Large intestine (tissue), 3 donors: ENCODE results near the gene DCBLD2. TPM values are rescaled to one million over a fixed set of nuclear protein-coding genes. Genes with fewer than 3 reads are reported as not detected.

Experiments used
- DNase-seq, 2 donors: peaks; one replicate each; pipeline versions ENCODE4 v3.0.0 to v3.0.0-alpha.2; 2013
- H3K27ac ChIP-seq: one replicate; pipeline ENCODE4 v1.5.1; 2013; ENCODE audit warnings: low read length
- H3K27me3 ChIP-seq: 2 replicates; pipeline ENCODE4 v1.6.1; 2013; ENCODE audit warnings: low read length; ENCODE audit not compliant: control insufficient read depth, insufficient read depth
- H3K36me3 ChIP-seq: 2 replicates; pipeline ENCODE4 v1.6.1; 2013; ENCODE audit warnings: low read length; ENCODE audit not compliant: control insufficient read depth, insufficient read depth
- H3K4me1 ChIP-seq: one replicate; pipeline ENCODE4 v1.6.1; 2013; ENCODE audit warnings: low read length; ENCODE audit not compliant: control insufficient read depth, insufficient read depth
- H3K4me3 ChIP-seq: one replicate; pipeline ENCODE4 v1.5.1; 2013; ENCODE audit warnings: low read length
- H3K9me3 ChIP-seq: one replicate; pipeline ENCODE4 v1.6.1; 2013; ENCODE audit warnings: mild to moderate bottlenecking, low read depth, low read length, moderate library complexity; ENCODE audit not compliant: control insufficient read depth
- WGBS: methylation state at CpG from one replicate; pipeline ENCODE4 v1.1.5; 2013; ENCODE audit warnings: low lambda C conversion rate; ENCODE audit not compliant: insufficient coverage; 5-methylcytosine and 5-hydroxymethylcytosine counted together
- polyA plus RNA-seq: library from polyadenylated mRNA; unstranded; fragments of 120-200 nt; gene quantifications from one replicate; pipeline ENCODE4 v1.2.1, GENCODE V29; 2013

DCBLD2 gene
- polyA plus RNA-seq, 1 donor: 15.7 TPM

GRCh38 chr3:98780343-98780742 is 121.2 kb downstream of the DCBLD2 start:
- Histone ChIP-seq H3K27me3 (no peaks in the 10 kb centered on the region), H3K4me1 (peaks cover 37% of the 10 kb centered on the region), H3K4me3 (no peak overlapping the region), H3K36me3 (no peaks in the 10 kb centered on the region), H3K9me3 (no peaks in the 10 kb centered on the region), H3K27ac (no peak overlapping the region)
- WGBS: 100% methylated on average over 2 of the region's 2 CpGs
- no peak for DNase-seq

GRCh38 chr3:98779541-98780335 is 121.8 kb downstream of the DCBLD2 start:
- H3K27me3 ChIP-seq: no peaks in the 10 kb centered on the region
- H3K4me1 ChIP-seq: peaks cover 40% of the 10 kb centered on the region
- no peak overlapping the region for H3K4me3 ChIP-seq
- H3K9me3 ChIP-seq: no peaks in the 10 kb centered on the region
- peak overlapping the region; percentile 67 for H3K27ac ChIP-seq
- no peak for DNase-seq
- no peaks in the 10 kb centered on the region for H3K36me3 ChIP-seq
- 77% methylated on average over 2 of the region's 4 CpGs for WGBS

- DNase-seq: peak; percentile 84 to 88
- H3K9me3 ChIP-seq: no peaks in the 10 kb centered on the region
- WGBS: no CpG with 5 or more reads among the region's 5 CpGs
- H3K36me3 ChIP-seq: no peaks in the 10 kb centered on the region
- peak overlapping the region; percentile 67 for H3K27ac ChIP-seq
- no peak overlapping the region for H3K4me3 ChIP-seq
- H3K4me1 ChIP-seq: peaks cover 40% of the 10 kb centered on the region
- H3K27me3 ChIP-seq: no peaks in the 10 kb centered on the region
These were observed 122.6 kb downstream of the DCBLD2 start for GRCh38 chr3:98778852-98779413.

- Histone ChIP-seq H3K9me3 (no peaks in the 10 kb centered on the region), H3K36me3 (no peaks in the 10 kb centered on the region), H3K4me3 (no peak overlapping the region), H3K27me3 (no peaks in the 10 kb centered on the region), H3K4me1 (peaks cover 40% of the 10 kb centered on the region), H3K27ac (peak overlapping the region; percentile 67)
- DNase-seq: no peak
- no CpG with 5 or more reads among the region's 5 CpGs for WGBS
These were observed 123.1 kb downstream of the DCBLD2 start for GRCh38 chr3:98778383-98778782.

GRCh38 chr3:98777801-98778220 is 123.7 kb downstream of the DCBLD2 start:
- Histone ChIP-seq H3K36me3 (no peaks in the 10 kb centered on the region), H3K9me3 (no peaks in the 10 kb centered on the region), H3K4me3 (no peak overlapping the region), H3K27ac (peak overlapping the region; percentile 67), H3K4me1 (peaks cover 40% of the 10 kb centered on the region), H3K27me3 (no peaks in the 10 kb centered on the region)
- DNase-seq: peak in 1 of 2 donors; percentile 30

- DNase-seq: peak in 1 of 2 donors; percentile 18
- H3K36me3 ChIP-seq: no peaks in the 10 kb centered on the region
- WGBS: no CpG with 5 or more reads among the region's 2 CpGs
- H3K9me3 ChIP-seq: no peaks in the 10 kb centered on the region
- H3K4me3 ChIP-seq: no peak overlapping the region
- no peaks in the 10 kb centered on the region for H3K27me3 ChIP-seq
- H3K27ac ChIP-seq: no peak overlapping the region
- peaks cover 40% of the 10 kb centered on the region for H3K4me1 ChIP-seq
These were observed 124.2 kb downstream of the DCBLD2 start for GRCh38 chr3:98777286-98777685.

GRCh38 chr3:98776140-98776493 is 125.4 kb downstream of the DCBLD2 start:
- Histone ChIP-seq H3K36me3 (no peaks in the 10 kb centered on the region), H3K27ac (peak overlapping the region; percentile 12), H3K4me1 (peaks cover 40% of the 10 kb centered on the region), H3K27me3 (no peaks in the 10 kb centered on the region), H3K4me3 (no peak overlapping the region), H3K9me3 (no peaks in the 10 kb centered on the region)
- no peak for DNase-seq

- Histone ChIP-seq H3K27ac (peak overlapping the region; percentile 12), H3K9me3 (no peaks in the 10 kb centered on the region), H3K36me3 (no peaks in the 10 kb centered on the region), H3K4me3 (no peak overlapping the region), H3K4me1 (peaks cover 40% of the 10 kb centered on the region), H3K27me3 (no peaks in the 10 kb centered on the region)
- no CpG with 5 or more reads among the region's 3 CpGs for WGBS
- peak; percentile 52 to 61 for DNase-seq
These were observed 125.9 kb downstream of the DCBLD2 start for GRCh38 chr3:98775459-98776139.

- H3K4me3 ChIP-seq: no peak overlapping the region
- DNase-seq: peak in 1 of 2 donors; percentile 5
- no peaks in the 10 kb centered on the region for H3K27me3 ChIP-seq
- 100% methylated on average over 1 of the region's 2 CpGs for WGBS
- no peaks in the 10 kb centered on the region for H3K36me3 ChIP-seq
- H3K4me1 ChIP-seq: peaks cover 16% of the 10 kb centered on the region
- H3K27ac ChIP-seq: no peak overlapping the region
- no peaks in the 10 kb centered on the region for H3K9me3 ChIP-seq
These were observed 129.5 kb downstream of the DCBLD2 start for GRCh38 chr3:98772022-98772421.

GRCh38 chr3:98770261-98771039 is 131.0 kb downstream of the DCBLD2 start:
- Histone ChIP-seq H3K4me3 (no peak overlapping the region), H3K27me3 (no peaks in the 10 kb centered on the region), H3K36me3 (no peaks in the 10 kb centered on the region), H3K9me3 (no peaks in the 10 kb centered on the region), H3K4me1 (peaks cover 4% of the 10 kb centered on the region), H3K27ac (no peak overlapping the region)
- DNase-seq: no peak
- 86% methylated on average over 1 of the region's 8 CpGs for WGBS
